ENCODE results near the gene BHLHE23.

The BHLHE23 gene

GRCh38 chr20:63031251-63032014 lies 24.7 kb upstream of the BHLHE23 start:
- Histone ChIP-seq H3K9ac (ENCODE audit: low read length) (no peak overlapping the region), H3K27ac (ENCODE audit: low read length) (no peak overlapping the region), H3K9me3 (replicated peaks; ENCODE audit: insufficient read depth, low read length) (no peaks in the 10 kb centered on the region), H3K9me2 (replicated peaks; ENCODE audit: insufficient read depth, low read length) (no peaks in the 10 kb centered on the region), H3K4me1 (ENCODE audit: low read length) (no peaks in the 10 kb centered on the region), H3F3A (ENCODE audit: insufficient read depth, low read length) (no peaks in the 10 kb centered on the region), H2AFZ (ENCODE audit: low read length) (no peak overlapping the region), H4K20me1 (ENCODE audit: insufficient read depth, low read length) (no peaks in the 10 kb centered on the region), H3K36me3 (replicated peaks; ENCODE audit: insufficient read depth, low read length) (no peaks in the 10 kb centered on the region), H3K79me2 (ENCODE audit: low read length) (no peaks in the 10 kb centered on the region), H3K4me3 (ENCODE audit: low read length) (no peak overlapping the region), H3K27me3 (replicated peaks; ENCODE audit: insufficient read depth, low read length) (peaks cover 88% of the 10 kb centered on the region), H3K4me2 (ENCODE audit: low read depth, low read length) (no peak overlapping the region)
- TF ChIP-seq, protein P1, sequence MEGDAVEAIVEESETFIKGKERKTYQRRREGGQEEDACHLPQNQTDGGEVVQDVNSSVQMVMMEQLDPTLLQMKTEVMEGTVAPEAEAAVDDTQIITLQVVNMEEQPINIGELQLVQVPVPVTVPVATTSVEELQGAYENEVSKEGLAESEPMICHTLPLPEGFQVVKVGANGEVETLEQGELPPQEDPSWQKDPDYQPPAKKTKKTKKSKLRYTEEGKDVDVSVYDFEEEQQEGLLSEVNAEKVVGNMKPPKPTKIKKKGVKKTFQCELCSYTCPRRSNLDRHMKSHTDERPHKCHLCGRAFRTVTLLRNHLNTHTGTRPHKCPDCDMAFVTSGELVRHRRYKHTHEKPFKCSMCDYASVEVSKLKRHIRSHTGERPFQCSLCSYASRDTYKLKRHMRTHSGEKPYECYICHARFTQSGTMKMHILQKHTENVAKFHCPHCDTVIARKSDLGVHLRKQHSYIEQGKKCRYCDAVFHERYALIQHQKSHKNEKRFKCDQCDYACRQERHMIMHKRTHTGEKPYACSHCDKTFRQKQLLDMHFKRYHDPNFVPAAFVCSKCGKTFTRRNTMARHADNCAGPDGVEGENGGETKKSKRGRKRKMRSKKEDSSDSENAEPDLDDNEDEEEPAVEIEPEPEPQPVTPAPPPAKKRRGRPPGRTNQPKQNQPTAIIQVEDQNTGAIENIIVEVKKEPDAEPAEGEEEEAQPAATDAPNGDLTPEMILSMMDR (IDR thresholded peaks at IDR 0.05; ENCODE audit: low read length) = no peak
- no peak for DNase-seq

DNA sequence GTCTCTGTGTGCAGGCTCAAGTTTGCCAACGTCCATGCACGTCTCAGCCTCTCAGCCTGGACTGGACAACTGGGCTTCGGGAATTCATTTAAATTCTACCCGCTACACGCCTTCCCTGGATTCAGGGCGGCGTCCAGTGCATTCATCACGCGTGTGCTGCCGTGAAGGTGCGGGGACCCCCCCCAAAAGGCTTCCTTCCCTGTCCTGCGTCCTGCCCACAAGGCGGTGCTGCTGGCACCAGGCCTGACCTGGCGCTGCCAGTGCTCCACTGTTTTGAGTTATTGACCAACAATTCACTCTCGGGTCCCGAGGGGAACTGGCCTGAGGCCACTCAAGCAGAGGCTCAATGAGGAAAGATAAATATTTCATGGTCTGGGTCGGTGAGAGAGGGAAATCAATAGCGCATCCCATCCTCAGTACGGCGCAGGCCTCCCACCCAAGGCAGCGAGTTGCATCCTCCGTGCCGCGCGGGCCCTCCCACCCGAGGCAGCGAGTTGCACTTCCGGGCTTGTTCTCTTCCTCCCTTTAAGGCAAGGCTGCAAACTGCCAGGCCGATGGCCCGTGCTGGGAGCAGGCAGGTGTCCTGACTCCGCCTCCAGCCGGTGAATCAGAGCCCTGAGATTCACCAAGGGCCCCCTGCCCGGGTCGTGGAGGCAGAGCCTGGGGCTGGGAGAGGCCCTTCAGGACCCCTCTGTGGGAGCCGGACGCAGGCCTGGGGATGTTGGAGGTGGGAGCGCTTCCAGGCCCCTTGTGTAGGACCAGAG lies 22.8 kb upstream of the BHLHE23 start:
- Histone ChIP-seq H3K4me3 (ENCODE audit: low read length) (no peak overlapping the region), H4K20me1 (ENCODE audit: insufficient read depth, low read length) (no peaks in the 10 kb centered on the region), H3K27ac (ENCODE audit: low read length) (no peak overlapping the region), H3K36me3 (replicated peaks; ENCODE audit: insufficient read depth, low read length) (no peaks in the 10 kb centered on the region), H2AFZ (ENCODE audit: low read length) (no peak overlapping the region), H3K4me2 (ENCODE audit: low read depth, low read length) (no peak overlapping the region), H3K9ac (ENCODE audit: low read length) (no peak overlapping the region), H3F3A (ENCODE audit: insufficient read depth, low read length) (no peaks in the 10 kb centered on the region), H3K79me2 (ENCODE audit: low read length) (no peaks in the 10 kb centered on the region), H3K9me2 (replicated peaks; ENCODE audit: insufficient read depth, low read length) (no peaks in the 10 kb centered on the region), H3K27me3 (replicated peaks; ENCODE audit: insufficient read depth, low read length) (peaks cover 89% of the 10 kb centered on the region), H3K4me1 (ENCODE audit: low read length) (no peaks in the 10 kb centered on the region), H3K9me3 (replicated peaks; ENCODE audit: insufficient read depth, low read length) (no peaks in the 10 kb centered on the region)
- no peak for DNase-seq
- TF ChIP-seq, protein P1 (IDR thresholded peaks at IDR 0.05; ENCODE audit: low read length) = no peak
- TF ChIP-seq EZH2 (optimal IDR thresholded peaks at IDR 0.05; ENCODE audit: low read depth, low read length) = no peak
- no peak for TF ChIP-seq EZH2phosphoT487 (IDR thresholded peaks at IDR 0.05; ENCODE audit: low read length)

- Histone ChIP-seq H3K36me3 (replicated peaks; ENCODE audit: insufficient read depth, low read length) (no peaks in the 10 kb centered on the region), H3K9ac (ENCODE audit: low read length) (no peak overlapping the region), H3K27me3 (replicated peaks; ENCODE audit: insufficient read depth, low read length) (peaks cover 90% of the 10 kb centered on the region), H2AFZ (ENCODE audit: low read length) (no peak overlapping the region), H3K4me3 (ENCODE audit: low read length) (no peak overlapping the region), H3K27ac (ENCODE audit: low read length) (no peak overlapping the region), H3K4me1 (ENCODE audit: low read length) (no peaks in the 10 kb centered on the region), H3K9me2 (replicated peaks; ENCODE audit: insufficient read depth, low read length) (no peaks in the 10 kb centered on the region), H3K4me2 (ENCODE audit: low read depth, low read length) (no peak overlapping the region), H3K9me3 (replicated peaks; ENCODE audit: insufficient read depth, low read length) (no peaks in the 10 kb centered on the region), H3K79me2 (ENCODE audit: low read length) (no peaks in the 10 kb centered on the region), H3F3A (ENCODE audit: insufficient read depth, low read length) (no peaks in the 10 kb centered on the region), H4K20me1 (ENCODE audit: insufficient read depth, low read length) (no peaks in the 10 kb centered on the region)
- TF ChIP-seq EZH2phosphoT487 (IDR thresholded peaks at IDR 0.05; ENCODE audit: low read length) (no peak), EZH2 (optimal IDR thresholded peaks at IDR 0.05; ENCODE audit: low read depth, low read length) (no peak)
- TF ChIP-seq, protein P1 (IDR thresholded peaks at IDR 0.05; ENCODE audit: low read length) = no peak
- DNase-seq = no peak
Measured at GRCh38 chr20:63028461-63028921, 21.7 kb upstream of the BHLHE23 start.

Data from MM.1S (cell line).